Mucosa of descending colon (tissue), 3 donors: ENCODE measurements around the gene ADAMTSL1. TPM values are rescaled to one million over a fixed set of nuclear protein-coding genes. Genes with fewer than 3 reads are reported as not detected.

Source experiments
- ATAC-seq: fragments of 200-7000 bp; cut with Tn5 transposase; one replicate; pipeline ENCODE4 v1.9.1; 2020; ENCODE audit warnings: mild to moderate bottlenecking, moderate library complexity
- DNase-seq, 3 donors: peaks; one replicate each; pipeline ENCODE4 v3.0.0-alpha.2; 2020
- H3K36me3 ChIP-seq: fragments of 200-600 bp; one replicate; pipeline ENCODE4 v1.8.0; 2021; ENCODE audit warnings: low read depth, mild to moderate bottlenecking
- H3K4me1 ChIP-seq: fragments of 200-600 bp; one replicate; pipeline ENCODE4 v1.8.0; 2021; ENCODE audit warnings: low read depth, mild to moderate bottlenecking
- H3K4me3 ChIP-seq: fragments of 200-600 bp; one replicate; pipeline ENCODE4 v1.8.0; 2021; ENCODE audit warnings: mild to moderate bottlenecking
- H3K9me3 ChIP-seq: fragments of 200-600 bp; one replicate; pipeline ENCODE4 v1.8.0; 2021; ENCODE audit warnings: mild to moderate bottlenecking
- CTCF ChIP-seq: fragments of 200-600 bp; IDR thresholded peaks from one replicate; pipeline ENCODE4 v1.8.0; 2022; ENCODE audit warnings: antibody characterized with exemption, mild to moderate bottlenecking
- intact Hi-C, 2 donors: fragments of 100-400 bp; cut with DNase I in 1 of 2; cut with micrococcal nuclease in 1 of 2; formaldehyde crosslinking; loops; one replicate each; pipeline versions ENCODE4 v1.11.0 to v1.11.1; 2022; cut with DNase I, micrococcal nuclease
- total RNA-seq, 3 donors: library from RNA; stranded (reverse); fragmentation: NEBNext Ultra II Directional in 2 of 3; extraction: Animal tissue kit (Norgen Biotek cat#: 25700) in 2 of 3; gene quantifications; one replicate each; pipeline versions ENCODE4 v1.2.1 to v1.2.4, GENCODE V29; 2021 to 2023
- donor health status: DM: no; HTN: no; CAD: no; lungs with moderate emphysema.
- donor health status: DM: no; HTN: no; CAD: no.
- donor health status: DM: no; HTN: yes; CAD: no.

ADAMTSL1 gene
- total RNA-seq, 3 donors from 2014 or later, result 10.1 to 32.1 (median 22.6) TPM

- H3K9me3 ChIP-seq, result no peaks in the 10 kb centered on the region
- TF ChIP-seq CTCF, result no peak
- DNase-seq (no peak), ATAC-seq (no peak)
- no peaks in the 10 kb centered on the region for H3K4me1 ChIP-seq
- intact Hi-C loops, result no loop called here
- no peak overlapping the region for H3K4me3 ChIP-seq
- no peaks in the 10 kb centered on the region for H3K36me3 ChIP-seq
These were observed 233.7 kb downstream of the ADAMTSL1 start for GRCh38 chr9:18707489-18708205.

- no peaks in the 10 kb centered on the region for H3K4me1 ChIP-seq
- H3K9me3 ChIP-seq, result no peaks in the 10 kb centered on the region
- H3K36me3 ChIP-seq, result no peaks in the 10 kb centered on the region
- no peak for DNase-seq
- no peak for ATAC-seq
- TF ChIP-seq CTCF, result no peak
- intact Hi-C loops, result no loop called here
- no peak overlapping the region for H3K4me3 ChIP-seq
These were observed 234.5 kb downstream of the ADAMTSL1 start for GRCh38 chr9:18708429-18708828.

GRCh38 chr9:18710065-18710464 lies 236.1 kb downstream of the ADAMTSL1 start:
- DNase-seq, result no peak
- no peak for ATAC-seq
- H3K4me1 ChIP-seq, result no peaks in the 10 kb centered on the region
- no peak overlapping the region for H3K4me3 ChIP-seq
- intact Hi-C loops, result no loop called here
- H3K36me3 ChIP-seq, result no peaks in the 10 kb centered on the region
- no peak for TF ChIP-seq CTCF
- H3K9me3 ChIP-seq, result no peaks in the 10 kb centered on the region

- TF ChIP-seq CTCF, result no peak
- intact Hi-C loops, result no loop called here
- DNase-seq (no peak), ATAC-seq (no peak)
- Histone ChIP-seq H3K4me1 (no peaks in the 10 kb centered on the region), H3K36me3 (no peaks in the 10 kb centered on the region), H3K9me3 (no peaks in the 10 kb centered on the region), H3K4me3 (no peak overlapping the region)
These were observed 243.8 kb downstream of the ADAMTSL1 start for GRCh38 chr9:18717759-18718158.

GRCh38 chr9:18718393-18718792 lies 244.4 kb downstream of the ADAMTSL1 start:
- DNase-seq, result no peak
- no peaks in the 10 kb centered on the region for H3K9me3 ChIP-seq
- TF ChIP-seq CTCF, result no peak
- ATAC-seq, result no peak
- intact Hi-C loops, result no loop called here
- no peak overlapping the region for H3K4me3 ChIP-seq
- H3K4me1 ChIP-seq, result no peaks in the 10 kb centered on the region
- H3K36me3 ChIP-seq, result no peaks in the 10 kb centered on the region

- no peak for ATAC-seq
- no peak for TF ChIP-seq CTCF
- intact Hi-C loops, result no loop called here
- H3K36me3 ChIP-seq, result no peaks in the 10 kb centered on the region
- no peak overlapping the region for H3K4me3 ChIP-seq
- H3K9me3 ChIP-seq, result no peaks in the 10 kb centered on the region
- H3K4me1 ChIP-seq, result no peaks in the 10 kb centered on the region
- no peak for DNase-seq
These were observed 245.0 kb downstream of the ADAMTSL1 start for GRCh38 chr9:18718932-18719331.
